Epidermal melanocyte (primary cell): ENCODE measurements around the gene LTB4R.

Experiments used
- DNase-seq: peaks from one replicate; pipeline ENCODE4 v3.0.0; 2011; ENCODE audit warnings: low spot score; ENCODE audit not compliant: insufficient read length

The LTB4R gene

GRCh38 chr14:24277606-24278321 is 33.5 kb upstream of the LTB4R start:
- no peak for DNase-seq

- DNase-seq: no peak
These were observed 32.9 kb upstream of the LTB4R start for GRCh38 chr14:24278424-24278823.

- DNase-seq: no peak
These were observed 31.8 kb upstream of the LTB4R start for GRCh38 chr14:24279301-24280186.

- no peak for DNase-seq
These were observed 30.4 kb upstream of the LTB4R start for GRCh38 chr14:24280797-24281460.

- no peak for DNase-seq
These were observed 29.7 kb upstream of the LTB4R start for GRCh38 chr14:24281636-24282035.

- no peak for DNase-seq
These were observed 28.6 kb upstream of the LTB4R start for GRCh38 chr14:24282736-24283135.

GRCh38 chr14:24283796-24284460 is 27.4 kb upstream of the LTB4R start:
- DNase-seq: no peak

- DNase-seq: no peak
These were observed 26.7 kb upstream of the LTB4R start for GRCh38 chr14:24284501-24285035.

GRCh38 chr14:24285351-24285750 is 26.0 kb upstream of the LTB4R start:
- no peak for DNase-seq

- no peak for DNase-seq
These were observed 24.3 kb upstream of the LTB4R start for GRCh38 chr14:24286996-24287395.

GRCh38 chr14:24289649-24290280 is 21.5 kb upstream of the LTB4R start:
- no peak for DNase-seq

- DNase-seq: no peak
These were observed 20.6 kb upstream of the LTB4R start for GRCh38 chr14:24290746-24291145.

- DNase-seq: no peak
These were observed 19.7 kb upstream of the LTB4R start for GRCh38 chr14:24291446-24292117.

- DNase-seq: no peak
These were observed 19.0 kb upstream of the LTB4R start for GRCh38 chr14:24292118-24292807.

- DNase-seq: no peak
These were observed 17.8 kb upstream of the LTB4R start for GRCh38 chr14:24293525-24293924.

- peak; percentile 88 for DNase-seq
These were observed 14.8 kb upstream of the LTB4R start for GRCh38 chr14:24296341-24297157.

GRCh38 chr14:24297190-24297964 is 13.9 kb upstream of the LTB4R start:
- DNase-seq: no peak

- no peak for DNase-seq
These were observed 12.4 kb upstream of the LTB4R start for GRCh38 chr14:24298892-24299254.
